Renal cortical epithelial cell (primary cell): ENCODE measurements around the gene OTOA. TPM values are rescaled to one million over a fixed set of nuclear protein-coding genes. Genes with fewer than 3 reads are reported as not detected.
A peak's percentile ranks its signal among the peaks of the same experiment; 100 is the strongest.
"Not testable (repeated sequence)": the region's sequence is repeated elsewhere in the genome, so short reads cannot be mapped to it uniquely, and the experiment has no call there.

ENCODE experiments used
- DNase-seq: peaks from one replicate; pipeline ENCODE4 v3.0.0-alpha.2; 2011; ENCODE audit warnings: low read depth
- total RNA-seq: library from RNA; depleted of rRNA; stranded (reverse); fragments of >200 nt; gene quantifications from 2 replicates; pipeline ENCODE4 v1.2.3, GENCODE V29; 2014

OTOA gene
- total RNA-seq, 1 donor from 2014 or later = 0.10 TPM

DNA sequence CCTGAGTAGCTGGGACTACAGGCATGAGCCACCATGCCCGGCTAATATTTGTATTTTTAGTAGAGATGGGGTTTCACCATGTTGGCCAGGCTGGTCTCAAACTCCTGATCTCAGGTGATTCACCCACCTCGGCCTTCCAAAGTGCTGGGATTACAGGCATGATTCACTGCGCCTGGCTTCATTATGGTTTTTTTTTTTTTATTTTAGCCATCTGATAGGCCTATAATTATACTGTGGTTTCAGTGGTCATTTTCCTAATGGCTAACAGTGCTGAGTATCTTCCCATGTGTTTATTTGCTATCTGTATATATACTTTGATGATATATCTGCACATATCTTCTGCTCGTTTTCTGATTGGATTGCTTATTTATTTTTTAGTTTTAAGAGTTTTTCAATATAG, 10.7 kb downstream of the OTOA start:
- DNase-seq = not testable (repeated sequence)

DNA sequence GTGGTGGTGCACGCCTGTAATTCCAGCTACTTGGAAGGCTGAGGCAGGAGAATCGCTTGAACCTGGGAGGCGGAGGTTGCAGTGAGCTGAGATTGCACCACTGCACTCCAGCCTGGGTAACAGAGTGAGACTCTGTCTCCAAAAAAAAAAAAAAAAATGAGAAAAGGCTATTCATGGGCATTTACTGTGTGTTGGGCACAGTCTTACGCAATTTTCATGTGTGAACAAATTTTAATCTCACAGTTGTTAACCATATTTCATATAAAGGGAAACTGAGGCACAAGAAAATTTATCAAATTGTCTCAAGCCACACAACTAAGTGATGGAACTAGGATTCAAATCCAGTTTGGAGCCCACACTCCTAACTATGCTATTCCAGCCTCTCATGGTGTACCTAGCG, 16.9 kb downstream of the OTOA start:
- DNase-seq = not testable (repeated sequence)

DNA sequence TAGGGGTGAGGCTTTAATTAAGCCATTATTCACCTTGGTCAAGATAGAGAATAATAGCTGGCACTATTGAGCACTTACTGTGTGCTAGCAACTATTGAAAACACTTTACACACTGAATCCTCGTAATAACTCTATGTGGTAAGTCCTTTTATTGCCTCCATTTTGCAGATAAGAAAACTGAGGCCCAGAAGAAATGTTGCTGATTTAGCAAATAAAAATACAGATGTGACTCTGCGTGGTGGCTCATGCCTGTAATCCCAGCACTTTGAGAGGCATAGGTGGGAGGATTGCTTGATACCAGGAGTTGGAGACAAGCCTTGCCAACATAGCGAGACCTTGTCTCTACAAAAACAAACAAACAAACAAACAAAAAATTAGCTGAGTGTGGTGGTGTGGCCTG, 19.4 kb downstream of the OTOA start:
- DNase-seq = no peak

DNA sequence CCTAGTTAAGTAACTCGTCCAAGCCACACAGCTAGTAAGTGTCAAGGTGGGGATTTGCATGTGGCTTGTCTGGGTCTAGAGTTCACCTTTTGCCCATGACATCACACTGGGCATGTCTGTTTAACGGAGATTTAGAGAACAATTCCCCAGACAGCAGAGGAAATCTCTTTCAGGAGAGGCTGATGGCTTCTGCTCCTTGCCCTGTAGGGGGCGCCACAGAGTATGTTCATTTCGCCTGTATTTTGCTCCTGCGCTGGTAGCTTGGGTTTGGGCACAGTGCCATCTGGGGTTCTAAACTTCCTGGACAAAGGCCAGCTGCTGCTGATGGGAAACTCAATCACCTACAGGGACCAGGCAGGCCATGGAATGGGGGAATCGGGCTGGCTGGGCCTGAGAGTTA, 20.4 kb downstream of the OTOA start:
- no peak for DNase-seq

DNA sequence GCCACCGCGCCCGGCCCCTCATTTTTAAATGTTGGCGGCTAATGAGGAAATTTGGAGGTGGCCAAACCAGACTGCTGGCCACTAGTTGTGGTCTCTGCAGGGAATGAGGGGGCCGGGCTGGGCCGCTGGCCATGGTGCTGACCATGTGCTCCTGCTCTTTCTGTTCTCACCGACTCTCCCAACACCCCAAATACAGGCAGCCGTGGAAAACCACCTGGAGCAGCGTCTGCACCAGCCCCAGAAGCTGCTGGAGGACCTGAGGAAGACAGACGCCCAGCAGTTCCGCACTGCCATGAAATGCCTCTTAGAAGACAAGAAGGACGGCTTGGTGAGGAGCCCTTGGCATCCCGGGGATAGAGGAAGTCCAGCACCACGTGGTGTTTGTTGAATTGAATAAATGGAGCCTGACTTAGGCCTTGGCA, 21.3 kb downstream of the OTOA start:
- no peak for DNase-seq

DNA sequence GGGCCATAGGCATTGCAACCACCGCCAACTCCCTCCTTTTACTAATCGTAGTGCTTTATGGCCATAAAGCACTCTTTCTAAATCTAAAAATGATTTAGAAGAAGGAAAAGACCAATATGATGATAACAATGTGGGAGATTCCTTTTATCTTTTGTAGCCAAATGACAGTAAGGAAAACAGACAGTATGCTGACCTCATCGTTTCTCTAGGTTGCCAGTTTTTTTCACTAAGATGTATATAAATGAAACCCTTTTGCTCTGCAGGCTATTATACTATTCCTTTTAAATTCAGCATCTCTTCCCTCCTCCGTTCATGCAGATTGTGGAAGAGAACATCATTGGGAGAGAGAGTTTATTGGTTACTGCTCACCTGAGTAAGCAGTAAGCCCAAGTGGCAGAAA, 25.3 kb downstream of the OTOA start:
- DNase-seq = no peak

DNA sequence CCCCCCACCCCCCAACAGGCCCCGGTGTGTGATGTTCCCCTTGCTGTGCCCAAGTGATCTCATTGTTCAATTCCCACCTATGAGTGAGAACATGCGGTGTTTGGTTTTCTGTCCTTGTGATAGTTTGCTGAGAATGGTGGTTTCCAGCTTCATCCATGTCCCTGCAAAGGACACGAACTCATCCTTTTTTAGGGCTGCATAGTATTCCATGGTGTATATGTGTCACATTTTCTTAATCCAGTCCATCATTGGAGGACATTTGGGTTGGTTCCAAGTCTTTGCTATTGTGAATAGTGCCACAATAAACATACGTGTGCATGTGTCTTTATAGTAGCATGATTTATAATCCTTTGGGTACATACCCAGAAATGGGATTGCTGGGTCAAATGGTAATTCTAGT, 27.2 kb downstream of the OTOA start:
- DNase-seq = not testable (repeated sequence)

DNA sequence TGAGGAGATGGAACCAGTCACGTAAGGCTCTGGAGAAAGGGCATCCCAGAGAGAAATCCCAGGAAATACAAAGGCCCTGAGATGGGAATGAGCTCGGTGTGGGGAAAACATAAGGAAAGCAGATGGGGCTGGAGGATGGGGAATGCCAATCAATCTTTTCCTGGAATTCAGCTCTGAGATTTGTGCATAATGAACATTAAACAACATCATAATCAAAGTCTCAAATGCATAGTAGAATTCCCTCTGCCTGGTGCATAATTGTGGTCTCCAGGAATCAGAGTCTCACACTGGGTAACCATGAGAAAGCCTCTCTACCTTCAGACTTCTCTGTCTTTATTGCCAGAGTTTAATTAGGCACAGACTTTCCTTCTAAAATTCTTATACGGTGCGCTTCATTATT, 30.8 kb downstream of the OTOA start:
- DNase-seq = no peak

DNA sequence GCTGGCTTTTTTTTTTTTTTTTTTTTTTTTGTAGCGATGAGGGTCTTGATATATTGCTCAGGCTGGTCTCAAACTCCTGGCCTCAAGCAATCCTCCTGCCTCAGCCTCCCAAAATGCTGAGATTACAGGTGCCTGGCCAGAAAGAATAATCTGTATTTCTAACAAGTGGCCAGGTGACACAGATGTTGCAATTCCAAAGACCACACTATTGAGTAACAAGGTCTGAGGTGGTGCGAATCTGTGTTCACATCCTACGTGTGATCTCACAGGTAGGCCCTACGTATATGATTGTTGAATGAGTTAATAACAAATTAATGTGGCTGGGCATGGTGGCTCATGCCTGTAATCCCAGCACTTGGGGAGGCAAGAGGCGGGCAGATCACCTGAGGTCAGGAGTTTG, 33.3 kb downstream of the OTOA start:
- DNase-seq = no peak

DNA sequence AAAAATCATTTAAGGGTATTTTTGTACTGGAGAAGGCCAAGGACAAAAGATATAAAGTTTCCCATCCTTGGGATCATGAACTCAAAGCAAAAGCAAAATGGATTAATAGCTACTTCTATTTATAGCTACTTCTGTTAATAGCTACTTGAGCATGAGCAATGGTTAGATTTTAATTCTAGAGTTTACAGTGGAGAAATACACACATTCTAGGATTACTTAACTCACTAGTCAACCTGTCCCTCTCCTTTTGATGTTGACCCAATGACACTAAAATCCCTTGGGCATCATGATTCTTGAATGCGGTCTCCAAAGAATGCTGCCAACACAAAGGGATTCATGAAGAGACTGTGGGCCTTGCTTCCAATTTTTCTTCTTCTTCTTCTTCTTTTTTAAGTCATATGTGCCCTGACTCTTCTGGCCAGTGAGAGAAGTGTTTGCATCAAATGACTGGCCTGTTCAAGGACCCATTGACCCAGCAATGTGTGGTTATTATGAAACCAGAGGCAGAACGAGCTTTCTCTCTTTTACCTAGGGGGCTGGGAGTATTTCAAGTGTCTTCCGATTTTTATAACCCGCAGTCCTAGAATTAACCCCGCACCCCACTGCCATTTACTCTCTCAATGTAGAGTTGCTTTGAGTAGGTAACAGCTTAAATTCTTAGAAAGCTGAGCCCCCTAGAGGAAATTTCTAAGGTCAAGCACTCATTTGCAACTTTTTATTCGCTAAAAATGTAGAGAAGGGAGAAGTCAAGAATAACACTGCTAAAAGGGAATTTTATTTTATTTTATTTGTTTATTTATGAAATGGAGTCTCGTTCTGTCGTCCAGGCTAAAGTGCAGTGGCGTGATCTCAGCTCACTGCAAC, 34.6 kb downstream of the OTOA start:
- no peak for DNase-seq

DNA sequence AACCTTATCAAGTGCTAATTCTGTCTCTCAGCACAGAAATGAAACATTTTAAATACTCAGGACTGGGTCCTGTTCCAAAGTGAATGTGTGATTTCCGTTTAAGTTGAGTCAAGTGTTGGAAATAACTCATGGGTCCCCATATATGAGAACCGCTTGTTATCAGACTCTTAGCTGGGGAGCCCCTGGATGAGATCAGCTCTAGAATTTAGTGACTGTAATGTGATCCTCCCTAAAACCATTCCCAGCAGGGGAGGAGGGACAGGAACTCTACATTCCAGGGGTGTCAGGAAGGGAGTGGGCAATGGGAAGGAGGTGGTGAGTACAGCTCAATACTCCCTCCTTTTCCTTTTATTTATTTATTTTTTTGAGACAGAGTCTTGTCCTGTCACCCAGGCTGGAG, 37.5 kb downstream of the OTOA start:
- no peak for DNase-seq

DNA sequence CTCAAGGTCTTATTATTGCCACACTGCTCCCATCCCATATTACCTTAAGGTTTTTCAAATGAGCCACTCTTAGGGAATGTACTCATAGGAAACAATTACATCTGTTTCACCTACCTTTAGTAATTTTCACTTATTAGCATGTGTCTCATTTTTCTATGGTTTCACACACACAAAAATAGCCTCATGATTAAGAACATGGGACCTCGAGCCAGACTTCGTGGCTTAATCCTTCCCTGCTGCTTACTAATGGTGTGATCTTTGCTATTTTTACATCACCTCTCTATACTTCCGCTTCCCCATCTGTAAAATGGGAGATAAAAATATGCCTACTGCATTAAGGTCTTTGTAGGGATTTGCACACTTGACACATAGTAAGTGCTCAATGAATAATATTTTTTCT, 38.5 kb downstream of the OTOA start:
- DNase-seq = no peak

DNA sequence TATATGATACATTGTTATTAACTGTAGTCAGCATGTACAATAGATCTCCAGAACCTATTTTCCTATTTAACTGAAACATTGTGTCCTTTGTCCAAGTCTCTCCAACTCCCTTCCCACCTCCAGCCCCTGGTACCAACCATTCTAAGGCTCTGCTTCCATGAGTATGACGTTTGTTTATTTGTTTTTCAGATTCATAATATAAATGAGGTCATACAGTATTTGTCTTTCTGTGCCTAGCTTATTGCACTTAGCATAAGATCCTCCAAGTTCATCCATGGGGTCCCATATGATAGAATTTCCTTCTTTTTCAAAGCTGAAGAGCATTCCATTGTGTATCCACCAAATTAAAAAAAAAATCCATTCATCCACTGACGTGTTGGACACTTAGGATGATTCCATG, 39.4 kb downstream of the OTOA start:
- no peak for DNase-seq

DNA sequence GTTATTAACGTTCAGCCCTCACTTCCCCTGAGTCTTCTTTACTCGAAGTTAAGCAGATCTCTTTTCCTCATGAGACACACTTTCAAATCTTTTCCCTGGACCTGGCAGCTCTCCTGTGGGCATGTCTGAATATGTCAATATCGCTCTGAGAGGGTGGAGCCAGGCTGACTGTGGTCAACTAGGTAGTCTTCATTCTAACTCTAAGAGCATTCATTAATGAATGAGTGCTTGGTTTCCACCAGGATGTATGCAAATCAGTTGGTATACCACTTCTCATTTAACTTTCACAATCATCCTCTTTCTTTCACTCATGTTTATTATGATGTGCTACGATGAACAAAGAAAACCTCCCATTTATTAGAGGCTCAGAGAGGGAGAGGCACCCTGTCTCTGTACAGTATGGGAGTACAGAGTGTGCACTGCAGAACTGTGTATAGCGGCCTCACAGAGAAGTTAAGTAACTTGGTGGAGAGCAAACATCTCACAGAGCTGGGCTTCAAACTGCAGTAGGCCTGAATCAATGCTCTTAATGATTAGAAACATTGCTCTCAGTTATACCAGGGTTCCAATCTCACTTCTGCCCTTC, 39.9 kb downstream of the OTOA start:
- DNase-seq = no peak

DNA sequence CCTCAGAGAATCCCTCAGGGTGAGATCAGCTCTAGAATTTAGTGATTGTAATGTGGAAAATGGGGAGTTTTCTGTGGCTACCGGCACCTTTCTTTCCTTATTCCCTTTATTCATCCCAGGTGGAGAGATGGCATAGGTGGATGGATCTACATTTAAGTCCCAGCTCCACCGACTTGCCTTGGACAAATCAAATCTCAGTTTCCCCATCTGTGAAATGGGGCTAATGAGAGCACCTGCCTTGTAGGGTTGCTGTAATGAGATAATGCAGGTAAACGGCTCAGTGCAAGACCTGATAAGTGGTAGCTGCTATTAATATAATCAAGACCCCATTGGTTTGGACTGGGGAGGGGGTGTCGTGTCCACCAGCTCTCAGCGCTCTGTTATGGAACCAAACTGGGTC, 40.5 kb downstream of the OTOA start:
- no peak for DNase-seq

DNA sequence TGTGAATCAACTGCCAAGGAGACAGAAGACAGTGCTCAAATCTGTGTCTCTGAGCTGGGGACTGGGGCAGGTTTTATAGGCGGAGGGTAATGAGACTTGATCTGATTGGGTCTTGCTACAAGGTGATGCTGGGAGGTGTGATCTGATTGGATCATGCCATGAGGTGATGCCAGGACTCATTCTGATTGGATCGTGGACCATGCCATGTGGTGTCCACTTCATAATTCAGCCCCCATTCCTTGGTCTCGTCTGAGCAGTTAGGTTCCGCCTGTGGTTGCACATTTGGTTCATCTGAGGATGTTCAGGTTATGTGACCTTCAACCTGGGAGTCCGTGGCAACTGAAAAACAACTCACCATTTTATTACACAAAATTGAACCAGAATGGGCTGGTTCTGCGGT, 41.0 kb downstream of the OTOA start:
- no peak for DNase-seq

DNA sequence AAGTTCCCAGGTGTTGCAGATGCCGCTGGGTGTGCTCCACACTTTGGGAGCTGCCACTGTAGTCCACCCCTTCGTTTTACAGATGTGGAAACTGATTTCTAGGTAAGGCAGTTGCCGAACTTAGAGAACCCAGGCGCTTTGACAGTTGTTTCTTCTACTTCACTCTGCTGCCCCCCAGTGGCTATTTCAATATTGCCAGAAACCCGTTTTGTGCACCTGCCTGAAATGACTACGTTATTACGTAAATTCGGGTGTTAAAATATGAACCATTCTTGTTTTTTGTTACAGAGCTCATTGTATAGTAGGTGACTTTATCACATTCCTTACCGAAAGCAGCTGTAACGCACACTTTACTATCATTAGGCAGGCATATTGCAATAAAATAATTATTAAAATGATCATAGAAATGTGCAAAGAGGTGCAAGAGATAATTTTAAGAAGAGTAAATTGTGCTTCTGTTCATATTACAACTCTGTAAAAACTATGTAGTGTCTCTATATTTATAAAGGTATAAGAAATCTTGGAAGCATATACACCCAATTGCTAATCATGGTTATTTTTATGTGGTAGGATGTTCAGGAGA, 44.9 kb downstream of the OTOA start:
- DNase-seq = peak; percentile 59

DNA sequence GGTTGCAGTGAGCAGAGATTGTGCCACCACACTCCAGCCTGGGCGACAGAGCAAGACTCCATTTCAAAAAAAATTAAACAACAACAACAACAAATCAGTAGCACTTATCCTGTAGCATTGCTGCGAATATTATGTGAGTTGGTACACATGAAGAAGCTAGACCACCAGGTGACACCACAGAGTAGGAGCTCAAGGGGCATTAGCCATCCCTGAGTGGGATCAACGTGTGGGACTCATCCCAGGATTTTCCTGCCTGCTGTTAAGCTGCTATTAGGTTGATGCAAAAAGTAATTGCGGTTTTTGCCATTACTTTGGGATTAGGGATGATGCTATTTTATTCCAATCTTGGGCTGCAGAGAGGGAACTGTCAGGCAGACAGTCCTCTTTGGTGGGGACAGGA, 47.2 kb downstream of the OTOA start:
- DNase-seq = no peak

DNA sequence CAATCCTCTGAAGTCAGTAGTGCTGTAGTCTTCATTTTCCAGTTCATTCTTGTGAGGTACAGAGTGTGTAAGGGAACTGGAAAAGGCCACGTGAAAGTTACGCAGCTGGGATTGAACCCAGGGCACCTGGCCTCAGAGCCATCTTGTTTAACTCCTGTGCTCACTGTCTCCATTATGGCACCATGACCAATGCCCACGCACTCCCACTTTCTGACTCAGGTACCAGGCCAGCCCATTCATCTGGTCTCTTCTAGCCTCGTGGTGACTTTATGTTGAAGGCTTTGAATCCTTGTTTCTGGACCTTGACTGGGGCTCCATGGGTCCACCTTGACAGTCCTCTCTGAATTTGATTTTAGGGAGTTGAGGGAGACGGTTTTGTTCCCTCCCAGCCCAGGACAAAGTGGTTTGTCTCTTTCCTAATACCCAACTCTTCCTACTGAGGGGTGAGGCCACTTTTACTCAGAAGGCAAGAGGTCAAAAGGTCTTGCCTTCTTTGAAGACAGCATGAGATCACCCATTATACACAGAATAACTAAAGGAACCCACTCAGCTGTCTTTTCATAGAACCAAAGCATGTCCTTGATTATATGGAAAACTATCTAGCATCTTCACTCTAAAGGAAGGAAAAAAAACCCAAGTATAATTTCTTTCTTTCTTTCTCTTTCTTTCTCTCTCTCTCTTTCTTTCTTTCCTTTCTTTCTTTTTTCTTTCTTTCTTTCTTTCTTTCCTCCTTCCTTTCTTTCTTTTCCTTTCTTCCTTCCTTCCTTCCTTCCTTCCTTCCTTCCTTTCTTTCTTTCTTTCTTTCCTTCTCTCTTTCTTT, 50.0 kb downstream of the OTOA start:
- no peak for DNase-seq

DNA sequence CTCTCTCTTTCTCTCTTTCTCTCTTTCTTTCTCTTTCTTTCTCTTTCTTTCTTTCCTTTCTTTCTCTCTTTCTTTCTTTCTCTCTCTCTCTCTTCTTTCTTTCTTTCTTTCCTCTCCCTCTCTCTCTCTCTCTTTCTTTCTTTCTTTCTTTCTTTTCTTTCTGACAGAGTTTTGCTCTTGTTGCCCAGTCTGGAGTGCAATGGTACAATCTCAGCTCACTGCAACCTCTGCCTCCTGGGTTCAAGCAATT, 50.5 kb downstream of the OTOA start:
- not testable (repeated sequence) for DNase-seq

DNA sequence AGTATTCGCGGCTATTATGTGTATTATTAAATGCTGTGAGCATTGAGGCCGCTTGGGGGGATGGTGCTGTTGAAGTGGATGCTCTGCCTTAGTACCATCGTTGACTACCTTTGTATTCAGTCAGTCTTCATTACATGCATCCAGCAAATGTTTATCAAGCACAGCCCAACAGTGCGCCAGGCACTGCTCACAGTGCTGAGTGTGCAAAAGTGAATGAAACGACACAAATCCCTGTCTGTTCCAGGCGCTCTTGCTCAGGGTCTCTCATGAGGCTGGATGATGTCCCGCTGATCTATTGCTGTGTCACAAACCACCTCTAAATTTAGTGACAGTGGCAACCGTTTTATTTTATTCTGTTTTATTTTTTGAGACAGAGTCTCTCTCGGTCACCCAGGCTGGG, 53.8 kb downstream of the OTOA start:
- DNase-seq = no peak

DNA sequence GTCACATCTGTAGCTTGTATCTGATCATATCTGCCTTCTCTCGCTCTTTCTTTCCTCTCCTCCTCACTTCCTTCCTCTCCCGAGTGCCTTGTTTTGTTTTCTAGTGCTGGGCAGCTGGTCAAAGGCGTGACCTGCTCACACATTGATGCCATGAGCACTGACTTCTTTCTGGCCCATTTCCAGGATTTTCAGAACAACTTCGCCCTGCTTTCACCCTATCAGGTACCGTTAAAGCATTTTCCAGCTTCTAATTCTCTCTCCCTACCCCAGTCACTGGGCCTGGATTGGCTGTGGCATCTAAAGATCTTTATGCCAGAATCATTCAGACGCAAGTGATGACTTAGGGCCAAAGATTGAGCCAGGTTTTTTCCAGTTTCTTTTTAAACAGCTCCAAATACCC, 55.5 kb downstream of the OTOA start:
- no peak for DNase-seq

DNA sequence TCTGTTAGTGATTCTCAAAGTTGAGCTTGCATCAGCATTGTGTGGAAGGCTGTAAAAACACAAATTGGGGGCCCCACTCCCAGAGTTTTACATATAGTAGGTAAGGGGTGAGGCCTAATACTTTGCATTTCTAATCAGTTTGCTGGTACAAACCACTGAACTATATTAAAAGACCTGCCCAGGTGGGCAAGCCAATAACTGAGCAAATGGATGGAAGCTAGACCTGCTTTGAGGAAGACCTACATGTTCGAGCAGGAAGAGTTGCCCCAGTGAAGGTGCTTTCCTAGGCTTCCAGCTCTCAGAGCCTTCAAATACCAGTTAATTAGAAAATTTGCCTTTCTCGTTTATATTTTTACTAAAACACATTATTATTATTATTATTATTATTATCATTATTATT, 56.8 kb downstream of the OTOA start:
- no peak for DNase-seq
